ENCODE data around the gene ARHGAP1.

DNA sequence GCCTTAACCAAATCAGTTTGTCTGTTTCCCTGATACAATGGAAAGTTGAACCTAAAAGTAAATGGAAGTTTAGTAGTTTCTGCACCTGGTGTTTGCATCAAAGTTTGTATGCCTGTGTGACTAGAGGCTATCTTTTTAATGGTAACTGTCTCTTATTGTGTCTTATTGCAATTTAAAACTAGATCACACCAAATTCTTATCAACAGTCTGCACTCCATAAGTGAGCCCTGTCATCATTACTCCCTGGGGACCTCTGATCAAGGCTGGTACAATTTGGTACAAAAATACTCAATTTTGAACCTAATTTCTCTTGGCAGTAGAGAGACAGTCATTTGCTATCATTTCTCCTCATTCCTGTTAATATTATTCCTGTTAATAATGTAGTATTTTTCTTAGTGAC, 38.1 kb downstream of the ARHGAP1 start:
- TF ChIP-seq POLR2AphosphoS5 (IDR thresholded peaks at IDR 0.05) (no peak), RAD21 (conservative IDR thresholded peaks at IDR 0.05) (no peak), SMC3 (conservative IDR thresholded peaks at IDR 0.05; ENCODE audit: poor library complexity) (no peak), EZH2 (IDR thresholded peaks at IDR 0.05; ENCODE audit: borderline replicate concordance, insufficient read depth, low read length, poor library complexity, severe bottlenecking) (no peak), EP300 (conservative IDR thresholded peaks at IDR 0.05; ENCODE audit: poor library complexity, severe bottlenecking) (no peak)
- TF ChIP-seq, protein P1, sequence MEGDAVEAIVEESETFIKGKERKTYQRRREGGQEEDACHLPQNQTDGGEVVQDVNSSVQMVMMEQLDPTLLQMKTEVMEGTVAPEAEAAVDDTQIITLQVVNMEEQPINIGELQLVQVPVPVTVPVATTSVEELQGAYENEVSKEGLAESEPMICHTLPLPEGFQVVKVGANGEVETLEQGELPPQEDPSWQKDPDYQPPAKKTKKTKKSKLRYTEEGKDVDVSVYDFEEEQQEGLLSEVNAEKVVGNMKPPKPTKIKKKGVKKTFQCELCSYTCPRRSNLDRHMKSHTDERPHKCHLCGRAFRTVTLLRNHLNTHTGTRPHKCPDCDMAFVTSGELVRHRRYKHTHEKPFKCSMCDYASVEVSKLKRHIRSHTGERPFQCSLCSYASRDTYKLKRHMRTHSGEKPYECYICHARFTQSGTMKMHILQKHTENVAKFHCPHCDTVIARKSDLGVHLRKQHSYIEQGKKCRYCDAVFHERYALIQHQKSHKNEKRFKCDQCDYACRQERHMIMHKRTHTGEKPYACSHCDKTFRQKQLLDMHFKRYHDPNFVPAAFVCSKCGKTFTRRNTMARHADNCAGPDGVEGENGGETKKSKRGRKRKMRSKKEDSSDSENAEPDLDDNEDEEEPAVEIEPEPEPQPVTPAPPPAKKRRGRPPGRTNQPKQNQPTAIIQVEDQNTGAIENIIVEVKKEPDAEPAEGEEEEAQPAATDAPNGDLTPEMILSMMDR (IDR thresholded peaks at IDR 0.05; ENCODE audit: poor library complexity, severe bottlenecking): no peak
- TF ChIP-seq, protein P2, sequence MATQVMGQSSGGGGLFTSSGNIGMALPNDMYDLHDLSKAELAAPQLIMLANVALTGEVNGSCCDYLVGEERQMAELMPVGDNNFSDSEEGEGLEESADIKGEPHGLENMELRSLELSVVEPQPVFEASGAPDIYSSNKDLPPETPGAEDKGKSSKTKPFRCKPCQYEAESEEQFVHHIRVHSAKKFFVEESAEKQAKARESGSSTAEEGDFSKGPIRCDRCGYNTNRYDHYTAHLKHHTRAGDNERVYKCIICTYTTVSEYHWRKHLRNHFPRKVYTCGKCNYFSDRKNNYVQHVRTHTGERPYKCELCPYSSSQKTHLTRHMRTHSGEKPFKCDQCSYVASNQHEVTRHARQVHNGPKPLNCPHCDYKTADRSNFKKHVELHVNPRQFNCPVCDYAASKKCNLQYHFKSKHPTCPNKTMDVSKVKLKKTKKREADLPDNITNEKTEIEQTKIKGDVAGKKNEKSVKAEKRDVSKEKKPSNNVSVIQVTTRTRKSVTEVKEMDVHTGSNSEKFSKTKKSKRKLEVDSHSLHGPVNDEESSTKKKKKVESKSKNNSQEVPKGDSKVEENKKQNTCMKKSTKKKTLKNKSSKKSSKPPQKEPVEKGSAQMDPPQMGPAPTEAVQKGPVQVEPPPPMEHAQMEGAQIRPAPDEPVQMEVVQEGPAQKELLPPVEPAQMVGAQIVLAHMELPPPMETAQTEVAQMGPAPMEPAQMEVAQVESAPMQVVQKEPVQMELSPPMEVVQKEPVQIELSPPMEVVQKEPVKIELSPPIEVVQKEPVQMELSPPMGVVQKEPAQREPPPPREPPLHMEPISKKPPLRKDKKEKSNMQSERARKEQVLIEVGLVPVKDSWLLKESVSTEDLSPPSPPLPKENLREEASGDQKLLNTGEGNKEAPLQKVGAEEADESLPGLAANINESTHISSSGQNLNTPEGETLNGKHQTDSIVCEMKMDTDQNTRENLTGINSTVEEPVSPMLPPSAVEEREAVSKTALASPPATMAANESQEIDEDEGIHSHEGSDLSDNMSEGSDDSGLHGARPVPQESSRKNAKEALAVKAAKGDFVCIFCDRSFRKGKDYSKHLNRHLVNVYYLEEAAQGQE (IDR thresholded peaks at IDR 0.05; ENCODE audit: borderline replicate concordance): no peak

All from neural cell (in vitro differentiated cells).